ENCODE measurements around the gene PTGES2.
A peak's percentile ranks its signal among the peaks of the same experiment; 100 is the strongest.

Gene PTGES2

DNA sequence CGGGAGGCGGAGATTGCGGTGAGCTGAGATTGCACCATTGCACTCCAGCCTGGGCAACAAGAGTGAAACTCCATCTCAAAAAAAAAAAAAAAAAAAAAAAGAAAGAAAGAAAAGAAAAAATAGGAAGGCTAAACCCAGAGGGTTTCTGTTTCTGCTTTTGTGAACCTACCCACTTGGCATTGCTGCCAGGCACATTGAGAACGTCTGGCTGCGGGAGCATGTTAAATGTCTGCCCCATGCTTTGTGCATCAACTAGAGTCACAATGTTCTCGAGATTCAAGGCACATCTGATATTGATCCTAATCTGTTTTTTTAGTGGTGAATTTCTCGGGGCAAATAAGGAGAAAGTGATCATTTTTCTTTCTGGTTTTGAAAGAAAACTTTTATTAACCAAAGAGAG is 56.7 kb downstream of the PTGES2 start:
- TF ChIP-seq Cebpa-rat (IDR thresholded peaks at IDR 0.05), result no peak
- Histone ChIP-seq H3K9me3 (replicated peaks in 1 of 11) (peaks cover 0 to 8% (median 0%) of the 10 kb centered on the region in 11 experiments; a peak in 4 of 22 replicates), H3K4me1 (peaks cover 59 to 73% (median 65%) of the 10 kb centered on the region in 10 experiments), H3K27me3 (no peaks in the 10 kb centered on the region), H3K9ac (peak overlapping the region; percentile 34 to 85 (median 74); a peak in 18 of 22 replicates), H3K27ac (peak overlapping the region; percentile 14 to 97 (median 81); a peak in 19 of 22 replicates), H4K20me1 (peaks cover 0 to 76% (median 32%) of the 10 kb centered on the region in 11 experiments; a peak in 15 of 22 replicates), H3K36me3 (peaks cover 0 to 51% (median 30%) of the 10 kb centered on the region in 11 experiments; a peak in 16 of 22 replicates), H3K4me3 (peak overlapping the region in 9 of 10 experiments; percentile 23 to 100 (median 41); a peak in 14 of 20 replicates), H3K4me2 (peak overlapping the region; percentile 85 to 96 (median 91))
